Retinal pigment epithelial cell (primary cell): Measurements from ENCODE around the gene B3GNT3.
A peak's percentile ranks its signal among the peaks of the same experiment; 100 is the strongest.

Experiments
- DNase-seq: peaks from one replicate; pipeline ENCODE4 v3.0.0-alpha.2; 2010; ENCODE audit warnings: low read depth
- H3K4me3 ChIP-seq: 2 replicates; pipeline ENCODE4 v1.5.1; 2011; ENCODE audit warnings: mild to moderate bottlenecking, low read length, control low read depth, moderate library complexity
- CTCF ChIP-seq: conservative IDR thresholded peaks from 2 replicates; pipeline ENCODE4 v1.5.1; 2011; ENCODE audit warnings: low read depth, low read length, control low read depth, inconsistent platforms

Gene B3GNT3

GRCh38 chr19:17830567-17831418 lies 35.9 kb downstream of the B3GNT3 start:
- peak; percentile 59 for DNase-seq
- TF ChIP-seq CTCF = no peak
- peak overlapping the region; percentile 56 for H3K4me3 ChIP-seq

GRCh38 chr19:17831419-17831888 lies 36.5 kb downstream of the B3GNT3 start:
- H3K4me3 ChIP-seq = peak overlapping the region; percentile 47
- DNase-seq = no peak
- no peak for TF ChIP-seq CTCF

GRCh38 chr19:17832443-17833208 lies 37.7 kb downstream of the B3GNT3 start:
- no peak for DNase-seq
- no peak for TF ChIP-seq CTCF
- H3K4me3 ChIP-seq = no peak overlapping the region

GRCh38 chr19:17834350-17835181 lies 39.6 kb downstream of the B3GNT3 start:
- DNase-seq = no peak
- TF ChIP-seq CTCF = peak; percentile 11

GRCh38 chr19:17835182-17836006 lies 40.5 kb downstream of the B3GNT3 start:
- H3K4me3 ChIP-seq = no peak overlapping the region
- no peak for TF ChIP-seq CTCF
- no peak for DNase-seq

More at GRCh38 chr19:17834350-17835181, 39.6 kb downstream of the B3GNT3 start:
- H3K4me3 ChIP-seq = no peak overlapping the region

GRCh38 chr19:17836530-17836929 lies 41.6 kb downstream of the B3GNT3 start:
- TF ChIP-seq CTCF = no peak
- DNase-seq = no peak
- H3K4me3 ChIP-seq = no peak overlapping the region
